ENCODE data around the gene PTH2R. TPM values are rescaled to one million over a fixed set of nuclear protein-coding genes. Genes with fewer than 3 reads are reported as not detected.
"Not testable (repeated sequence)": the region's sequence is repeated elsewhere in the genome, so short reads cannot be mapped to it uniquely, and the experiment has no call there.

PTH2R gene
- polyA plus RNA-seq, 3 donors, result 0.03 to 0.45 TPM; not detected in 1

GRCh38 chr2:208515099-208515498 lies 108.5 kb downstream of the PTH2R start:
- WGBS, 3 donors, result 75 to 93% (median 86%) methylated on average over 1 of the region's 1 CpG
- no peak overlapping the region for H3K27ac ChIP-seq (ENCODE audit: low read depth, low read length)

GRCh38 chr2:208523069-208523468 lies 116.5 kb downstream of the PTH2R start:
- not testable (repeated sequence) for H3K27ac ChIP-seq (ENCODE audit: low read depth, low read length)

GRCh38 chr2:208525165-208525564 lies 118.6 kb downstream of the PTH2R start:
- not testable (repeated sequence) for H3K27ac ChIP-seq (ENCODE audit: low read depth, low read length)
- WGBS, 3 donors, result 61 to 79% (median 70%) methylated on average over 6 of the region's 6 CpGs

- no peak overlapping the region for H3K27ac ChIP-seq (ENCODE audit: low read depth, low read length)
- WGBS, 3 donors, result 47 to 77% (median 76%) methylated on average over 5 of the region's 5 CpGs
Observed at GRCh38 chr2:208529796-208530195, 123.2 kb downstream of the PTH2R start.

GRCh38 chr2:208531361-208531760 lies 124.8 kb downstream of the PTH2R start:
- H3K27ac ChIP-seq (ENCODE audit: low read depth, low read length), result no peak overlapping the region
- 86 to 96% (median 94%) methylated on average over 3 of the region's 3 CpGs for WGBS, 3 donors

GRCh38 chr2:208535578-208535977 lies 129.0 kb downstream of the PTH2R start:
- H3K27ac ChIP-seq (ENCODE audit: low read depth, low read length), result not testable (repeated sequence)
- 80 to 94% (median 81%) methylated on average over 1 of the region's 1 CpG for WGBS, 3 donors

- no peak overlapping the region for H3K27ac ChIP-seq (ENCODE audit: low read depth, low read length)
- 60 to 91% (median 69%) methylated on average over 3 of the region's 3 CpGs for WGBS, 3 donors
Observed at GRCh38 chr2:208541461-208541988, 134.9 kb downstream of the PTH2R start.

- WGBS, 3 donors, result 36 to 50% (median 43%) methylated on average over 3 of the region's 3 CpGs
- no peak overlapping the region for H3K27ac ChIP-seq (ENCODE audit: low read depth, low read length)
Observed at GRCh38 chr2:208541989-208542464, 135.4 kb downstream of the PTH2R start.

- no peak overlapping the region for H3K27ac ChIP-seq (ENCODE audit: low read depth, low read length)
- 74 to 89% (median 81%) methylated on average over 1 of the region's 1 CpG for WGBS, 3 donors
Observed at GRCh38 chr2:208542465-208543041, 136.0 kb downstream of the PTH2R start.

Other genes with a start within 250 kb of the PTH2R start
- gene CRYGA, start 243.2 kb upstream of the PTH2R start, polyA plus RNA-seq, result not detected
- gene C2orf80, start 216.8 kb upstream of the PTH2R start, polyA plus RNA-seq, result not detected
- 100 to 1,000 TPM in 1 of 3 donors, 10 to 100 TPM in 2; 39.8 to 110 (median 99.9) TPM for gene IDH1, start 151.7 kb upstream of the PTH2R start, polyA plus RNA-seq
- 1 to 10 TPM; 6.9 to 7.4 (median 7.2) TPM for gene PIKFYVE, start 140.5 kb upstream of the PTH2R start, polyA plus RNA-seq